ENCODE results near the gene RGS11.

The RGS11 gene

GRCh38 chr16:297832-298231 is 22.1 kb upstream of the RGS11 start:
- no peak for ATAC-seq

GRCh38 chr16:296806-297510 is 21.2 kb upstream of the RGS11 start:
- no peak for TF ChIP-seq TOX (CRISPR knock-in tag; IDR thresholded peaks at IDR 0.05; ENCODE audit: borderline replicate concordance)
- no peak for TF ChIP-seq ZNF565 (CRISPR knock-in tag; conservative IDR thresholded peaks at IDR 0.05; ENCODE audit: low read depth)
- no peak for ATAC-seq

More at GRCh38 chr16:297832-298231, 22.1 kb upstream of the RGS11 start:
- TF ChIP-seq ZFP30 (CRISPR knock-in tag; IDR thresholded peaks at IDR 0.05) (no peak), TSHZ2 (CRISPR knock-in tag; IDR thresholded peaks at IDR 0.05) (no peak), ZNF70 (CRISPR knock-in tag; IDR thresholded peaks at IDR 0.05) (no peak), ZNF8 (CRISPR knock-in tag; IDR thresholded peaks at IDR 0.05) (no peak), CSRNP3 (CRISPR knock-in tag; IDR thresholded peaks at IDR 0.05) (no peak), OSR1 (CRISPR knock-in tag; IDR thresholded peaks at IDR 0.05) (no peak), ESRRG (CRISPR knock-in tag; IDR thresholded peaks at IDR 0.05) (no peak), GLIS3 (CRISPR knock-in tag; IDR thresholded peaks at IDR 0.05) (no peak), TCF4 (CRISPR knock-in tag; IDR thresholded peaks at IDR 0.05; ENCODE audit: borderline replicate concordance) (no peak), CREB5 (CRISPR knock-in tag; IDR thresholded peaks at IDR 0.05; ENCODE audit: low read depth) (no peak), BACH2 (CRISPR knock-in tag; IDR thresholded peaks at IDR 0.05; ENCODE audit: borderline replicate concordance) (no peak), SNAI2 (CRISPR knock-in tag; IDR thresholded peaks at IDR 0.05) (no peak), RARB (CRISPR knock-in tag; IDR thresholded peaks at IDR 0.05) (no peak), ZC3H10 (CRISPR knock-in tag; IDR thresholded peaks at IDR 0.05) (no peak), CSDC2 (CRISPR knock-in tag; IDR thresholded peaks at IDR 0.05) (no peak)

- ATAC-seq: no peak; the same call in 2 of the 3 replicates
- TF ChIP-seq TSHZ2 (CRISPR knock-in tag; IDR thresholded peaks at IDR 0.05) (no peak), ZNF8 (CRISPR knock-in tag; IDR thresholded peaks at IDR 0.05) (no peak), ZNF565 (CRISPR knock-in tag; conservative IDR thresholded peaks at IDR 0.05; ENCODE audit: low read depth) (no peak), GLIS3 (CRISPR knock-in tag; IDR thresholded peaks at IDR 0.05) (no peak), RARB (CRISPR knock-in tag; IDR thresholded peaks at IDR 0.05) (no peak), ARNTL (CRISPR knock-in tag; IDR thresholded peaks at IDR 0.05; ENCODE audit: borderline replicate concordance, low read depth) (no peak), OSR1 (CRISPR knock-in tag; IDR thresholded peaks at IDR 0.05) (no peak), SNAI2 (CRISPR knock-in tag; IDR thresholded peaks at IDR 0.05) (no peak), ZFP30 (CRISPR knock-in tag; IDR thresholded peaks at IDR 0.05) (no peak), ZC3H10 (CRISPR knock-in tag; IDR thresholded peaks at IDR 0.05) (no peak), CREB5 (CRISPR knock-in tag; IDR thresholded peaks at IDR 0.05; ENCODE audit: low read depth) (no peak)
These were observed 20.5 kb upstream of the RGS11 start for GRCh38 chr16:296276-296675.
